GM19328 (cell line): ENCODE results near the gene S100A5.
"Not testable (repeated sequence)": the region's sequence is repeated elsewhere in the genome, so short reads cannot be mapped to it uniquely, and the experiment has no call there.

ENCODE experiments used
- ATAC-seq: cut with Tn5 transposase; IDR thresholded peaks from one replicate; pipeline ENCODE4 v1.9.1; 2021; ENCODE audit warnings: mild to moderate bottlenecking, moderate library complexity; ENCODE audit not compliant: unreplicated experiment

Gene S100A5

GRCh38 chr1:153535242-153536011 is 5.3 kb downstream of the S100A5 start, which contains the start of gene S100A6:
S100A6 (minus strand) TSS chr1:153535991; CDS start chr1:153535339, 652 bp downstream.
- no peak for ATAC-seq

DNA sequence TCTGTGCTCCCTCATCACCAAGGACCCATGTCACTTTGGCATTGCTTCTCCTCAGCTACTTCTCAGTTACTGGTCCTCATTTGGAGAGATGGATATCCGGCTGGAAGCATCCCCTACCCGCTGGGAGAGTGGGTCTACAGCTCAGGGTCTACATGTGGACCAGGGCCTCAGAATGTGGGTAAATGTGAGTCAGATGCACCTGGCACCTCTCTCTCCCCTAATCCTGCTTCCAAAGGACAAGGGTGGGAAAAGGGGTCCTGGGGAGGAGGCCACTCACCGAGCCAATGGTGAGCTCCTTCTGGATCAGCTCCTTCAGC is 5.9 kb downstream of the S100A5 start:
- no peak for ATAC-seq

DNA sequence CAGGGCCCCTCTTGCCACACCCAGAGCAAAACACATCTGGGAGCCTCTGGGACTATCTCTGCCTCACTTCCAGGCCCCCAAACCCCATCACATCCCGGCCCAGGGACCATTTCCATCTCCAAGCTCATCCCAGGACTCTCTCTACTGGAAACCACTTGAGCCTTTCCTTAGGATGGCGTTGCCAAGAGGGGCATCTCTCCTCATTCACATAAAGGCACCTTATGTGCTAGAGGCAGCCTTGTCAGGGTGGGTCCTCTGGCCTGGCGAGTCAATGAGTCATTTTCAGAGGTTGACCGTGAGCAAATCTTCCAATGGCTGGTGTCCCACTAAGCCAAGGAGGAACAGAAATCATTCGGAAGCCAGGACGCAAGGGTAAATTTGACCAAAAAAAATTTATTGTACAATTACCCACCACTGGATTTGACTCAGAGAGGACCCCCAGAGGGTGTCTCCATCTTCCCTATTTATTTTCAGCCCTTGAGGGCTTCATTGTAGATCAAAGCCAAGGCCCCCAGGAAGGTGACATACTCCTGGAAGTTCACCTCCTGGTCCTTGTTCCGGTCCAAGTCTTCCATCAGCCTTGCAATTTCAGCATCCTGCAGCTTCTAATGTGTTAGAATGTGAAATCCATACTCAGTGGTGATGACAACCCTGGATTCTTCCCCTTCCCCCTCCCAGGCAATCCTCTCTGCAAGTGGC is 6.4 kb downstream of the S100A5 start:
- ATAC-seq = no peak

GRCh38 chr1:153533689-153534201 is 7.0 kb downstream of the S100A5 start:
- ATAC-seq = no peak

DNA sequence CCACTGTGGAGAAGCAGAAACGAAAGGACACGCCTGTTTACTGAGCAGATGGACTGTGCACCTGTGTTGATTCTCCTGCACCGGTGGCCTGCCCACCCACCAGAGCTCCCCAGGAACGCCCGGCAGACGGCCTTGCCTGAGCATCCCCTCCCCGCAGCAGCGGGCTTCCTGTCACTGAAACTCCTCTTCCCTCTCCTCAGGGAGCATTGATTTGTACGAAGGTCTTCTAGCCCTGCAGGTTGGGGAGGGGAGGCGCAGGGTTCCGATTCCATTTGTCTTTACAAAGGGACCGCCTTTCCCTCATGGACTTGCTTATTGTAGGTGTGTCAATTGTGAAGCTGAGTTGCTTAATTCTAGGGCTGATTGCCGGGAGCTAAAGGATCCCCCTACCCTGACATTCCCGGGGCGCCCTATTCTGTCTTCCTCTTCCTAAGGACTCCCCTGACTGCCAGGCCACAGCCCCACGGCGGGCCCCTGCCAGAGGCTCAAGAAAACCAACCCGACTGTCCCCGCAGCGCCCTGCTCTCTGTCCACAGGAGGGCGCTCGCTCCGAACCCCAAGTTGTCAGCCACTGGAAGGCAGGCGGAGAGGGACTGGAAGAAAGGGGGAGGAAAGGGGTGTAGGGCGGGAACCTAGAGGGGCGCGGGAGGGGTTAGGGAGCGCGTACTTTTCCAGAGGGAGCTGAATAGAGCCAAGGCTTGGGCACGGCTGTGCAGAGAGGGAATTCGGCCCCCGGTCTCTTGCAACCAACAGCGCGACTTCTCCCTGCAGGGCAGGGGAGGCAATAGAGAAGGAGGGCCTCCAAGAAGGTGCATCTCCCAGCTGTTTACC is 7.8 kb downstream of the S100A5 start:
- no peak for ATAC-seq

- no peak for ATAC-seq
Observed at GRCh38 chr1:153532181-153532580, 8.6 kb downstream of the S100A5 start.

GRCh38 chr1:153531638-153532037 is 9.1 kb downstream of the S100A5 start:
- ATAC-seq = no peak

DNA sequence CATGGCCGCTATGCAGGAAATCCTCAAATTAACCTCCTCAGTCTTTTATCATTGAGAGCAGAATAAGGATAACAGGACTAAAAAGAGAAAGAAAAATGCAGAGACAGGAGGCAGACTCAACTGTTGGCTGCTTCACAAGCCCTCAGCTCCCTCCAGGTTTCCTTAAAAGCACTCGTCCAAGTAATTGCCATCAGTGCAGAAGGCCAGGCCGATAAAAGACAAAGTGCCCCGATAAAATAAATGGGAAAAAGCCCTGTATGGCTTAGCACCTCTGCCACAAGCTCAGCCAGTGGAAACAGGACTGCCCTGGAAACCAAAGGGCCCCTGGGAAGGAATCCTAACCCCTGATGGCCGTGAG is 13.1 kb downstream of the S100A5 start:
- no peak for ATAC-seq

- ATAC-seq = no peak
Observed at GRCh38 chr1:153527023-153527682, 13.6 kb downstream of the S100A5 start.

DNA sequence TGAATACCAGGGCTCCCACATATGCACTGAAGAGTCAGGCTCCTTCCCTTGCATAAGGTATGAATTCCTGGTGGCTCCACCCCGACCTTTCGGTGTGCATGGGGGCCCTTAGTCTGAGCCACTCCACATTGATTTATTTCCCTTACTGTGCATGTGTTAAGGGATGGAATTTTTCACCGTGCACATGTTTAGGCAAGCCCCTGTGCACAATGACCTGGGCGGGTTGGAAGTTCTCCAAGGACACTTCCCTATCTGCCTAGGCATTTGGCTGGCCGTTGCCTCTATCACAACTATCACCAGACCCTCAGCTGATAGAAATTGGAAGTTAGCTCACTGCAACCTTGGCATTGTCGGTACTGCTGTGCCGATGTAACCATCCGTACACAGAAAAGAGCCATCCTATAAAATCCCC is 14.6 kb downstream of the S100A5 start:
- no peak for ATAC-seq

- no peak for ATAC-seq
Observed at GRCh38 chr1:153525088-153525728, 15.5 kb downstream of the S100A5 start.

DNA sequence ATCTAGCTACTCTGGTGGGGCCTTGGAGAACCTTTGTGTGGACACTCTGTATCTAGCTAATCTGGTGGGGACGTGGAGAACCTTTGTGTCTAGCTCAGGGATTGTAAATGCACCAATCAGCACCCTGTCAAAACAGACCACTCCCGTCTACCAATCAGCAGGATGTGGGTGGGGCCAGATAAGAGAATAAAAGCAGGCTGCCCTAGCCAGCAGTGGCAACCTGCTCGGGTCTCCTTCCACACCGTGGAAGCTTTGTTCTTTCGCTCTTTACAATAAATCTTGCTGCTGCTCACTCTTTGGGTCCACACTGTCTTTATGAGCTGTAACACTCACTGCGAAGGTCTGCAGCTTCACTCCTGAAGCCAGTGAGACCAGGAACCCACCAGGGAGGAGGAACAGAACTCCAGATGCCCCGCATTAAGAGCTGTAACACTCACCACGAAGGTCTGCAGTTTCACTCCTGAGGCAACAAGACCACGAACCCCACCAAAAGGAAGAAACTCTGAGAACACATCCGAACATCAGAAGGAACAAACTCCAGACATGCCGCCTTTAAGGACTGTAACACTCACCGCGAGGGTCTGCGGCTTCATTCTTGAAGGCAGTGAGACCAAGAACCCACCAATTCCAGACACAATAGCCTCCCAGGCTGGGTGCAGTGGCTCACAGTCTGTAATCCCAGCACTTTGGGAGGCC is 18.2 kb downstream of the S100A5 start:
- not testable (repeated sequence) for ATAC-seq

DNA sequence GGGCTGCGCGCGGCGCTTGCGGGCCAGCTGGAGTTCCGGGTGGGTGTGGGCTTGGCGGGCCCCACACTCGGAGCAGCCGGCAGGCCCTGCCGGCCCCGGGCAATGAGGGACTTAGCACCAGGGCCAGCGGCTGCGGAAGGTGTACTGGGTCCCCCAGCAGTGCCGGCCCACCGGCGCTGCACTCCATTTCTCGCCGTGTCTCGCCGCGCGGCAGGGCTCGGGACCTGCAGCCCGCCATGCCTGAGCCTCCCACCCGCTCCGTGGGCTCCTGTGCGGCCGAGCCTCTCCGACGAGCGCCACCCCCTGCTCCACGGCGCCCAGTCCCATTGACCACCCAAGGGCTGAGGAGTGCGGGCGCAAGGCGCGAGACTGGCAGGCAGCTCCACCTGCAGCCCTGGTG is 18.9 kb downstream of the S100A5 start:
- not testable (repeated sequence) for ATAC-seq

GRCh38 chr1:153520818-153521476 is 19.8 kb downstream of the S100A5 start:
- no peak for ATAC-seq

GRCh38 chr1:153520137-153520691 is 20.5 kb downstream of the S100A5 start:
- not testable (repeated sequence) for ATAC-seq

- no peak for ATAC-seq
Observed at GRCh38 chr1:153519242-153519641, 21.5 kb downstream of the S100A5 start.

GRCh38 chr1:153515504-153516394 is 25.0 kb downstream of the S100A5 start:
- no peak for ATAC-seq

- no peak for ATAC-seq
Observed at GRCh38 chr1:153513666-153514065, 27.1 kb downstream of the S100A5 start.
